ENCODE data around the gene PAIP2.

DNA sequence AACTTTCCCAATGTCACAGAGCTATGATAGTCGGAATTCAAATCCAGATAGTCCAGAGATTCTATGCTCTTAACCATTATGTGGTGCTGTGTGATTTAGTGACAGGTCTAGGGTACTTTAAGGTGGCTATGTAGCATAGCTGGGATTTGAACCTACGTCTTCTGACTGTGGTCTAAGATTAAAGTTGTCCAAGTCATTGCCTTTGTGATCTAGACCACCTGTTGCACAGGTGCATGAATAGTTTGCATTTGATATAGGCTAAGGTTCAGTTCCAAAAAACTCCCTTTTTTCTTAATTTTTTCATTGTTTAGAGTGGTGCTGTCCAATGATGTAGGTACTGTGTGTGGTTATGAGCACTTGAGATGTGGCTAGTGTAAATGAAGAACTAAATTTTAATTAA lies 2.5 kb downstream of the PAIP2 start:
- no peak for TF ChIP-seq CTCF (IDR thresholded peaks at IDR 0.05 in 8 of 11, conservative IDR thresholded peaks at IDR 0.05 in 3 of 11)
- no peak for TF ChIP-seq POLR2A (IDR thresholded peaks at IDR 0.05)
- TF ChIP-seq POLR2AphosphoS5 (IDR thresholded peaks at IDR 0.05): no peak
